Stimulated activated CD4-positive, alpha-beta T cell treated with anti-CD3 and anti-CD28 coated beads, TNF-alpha, amount 100 ng/mL, for 48 hours (primary cell): ENCODE data around the gene SKI.
"Not testable (repeated sequence)": the region's sequence is repeated elsewhere in the genome, so short reads cannot be mapped to it uniquely, and the experiment has no call there.

ENCODE experiments used
- DNase-seq, 3 donors: peaks; one replicate each; pipeline ENCODE4 v3.0.0-alpha.2; 2020; ENCODE audit warnings: low read depth in 3 of 3

The SKI gene

DNA sequence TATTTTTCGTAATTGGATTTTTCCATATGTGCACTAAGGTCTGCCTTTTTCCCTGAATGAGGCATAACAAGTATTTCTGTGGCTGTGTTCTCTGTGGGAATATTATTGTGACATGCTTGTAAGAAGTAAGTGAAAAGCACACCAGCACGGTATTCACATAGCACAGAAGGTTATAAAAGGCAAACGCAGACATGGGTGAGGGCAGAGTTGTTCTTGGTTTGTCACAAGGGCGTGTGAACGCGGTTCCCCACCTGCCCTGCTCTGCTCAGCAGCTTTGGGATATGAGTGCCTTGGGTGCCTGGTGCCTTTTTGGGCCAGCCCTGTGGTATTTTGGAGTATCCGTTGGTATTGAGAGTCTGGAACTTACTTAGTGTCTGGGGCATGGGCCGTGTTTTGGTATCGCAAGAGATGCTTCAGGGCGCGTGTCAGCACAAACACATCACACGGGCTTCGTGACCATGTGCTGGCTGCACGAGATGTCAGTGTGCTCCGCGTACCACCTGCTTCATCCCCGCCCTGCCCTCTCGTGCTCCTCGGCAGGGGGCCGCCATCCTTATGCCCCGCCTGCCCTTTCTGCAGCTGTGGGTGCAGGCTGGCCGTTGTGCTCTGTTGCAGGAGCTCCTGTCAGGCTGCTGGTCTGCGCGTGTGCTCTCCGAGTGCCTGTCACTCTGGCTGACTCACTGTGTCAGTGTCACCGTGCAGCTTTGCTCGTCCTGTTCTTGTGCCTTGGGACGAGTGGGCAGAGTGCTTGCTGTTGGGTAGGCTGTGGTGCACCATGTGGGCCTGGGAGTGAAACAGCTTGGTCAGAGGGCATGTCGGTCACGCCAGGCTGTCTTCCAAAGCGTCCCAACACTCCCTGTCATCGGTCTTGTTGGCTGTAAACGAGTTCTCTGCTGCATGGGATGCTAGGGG is 15.0 kb downstream of the SKI start:
- no peak for DNase-seq

DNA sequence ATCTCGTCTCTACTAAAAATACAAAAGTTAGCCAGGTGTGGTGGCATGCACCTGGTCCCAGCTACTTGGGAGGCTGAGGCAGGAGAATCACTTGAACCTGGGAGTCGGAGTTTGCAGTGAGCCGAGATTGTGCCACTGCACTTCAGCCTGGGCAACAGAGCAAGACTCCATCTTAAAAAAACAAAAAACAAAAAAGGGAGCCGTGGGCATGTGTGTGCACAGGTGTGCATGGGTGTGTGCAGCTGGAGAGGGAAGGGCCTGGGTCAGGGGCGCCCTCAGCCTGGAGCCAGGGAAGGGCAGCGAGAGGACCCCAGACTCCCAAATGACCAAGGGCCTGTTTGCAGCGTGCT is 18.9 kb downstream of the SKI start:
- not testable (repeated sequence) for DNase-seq

DNA sequence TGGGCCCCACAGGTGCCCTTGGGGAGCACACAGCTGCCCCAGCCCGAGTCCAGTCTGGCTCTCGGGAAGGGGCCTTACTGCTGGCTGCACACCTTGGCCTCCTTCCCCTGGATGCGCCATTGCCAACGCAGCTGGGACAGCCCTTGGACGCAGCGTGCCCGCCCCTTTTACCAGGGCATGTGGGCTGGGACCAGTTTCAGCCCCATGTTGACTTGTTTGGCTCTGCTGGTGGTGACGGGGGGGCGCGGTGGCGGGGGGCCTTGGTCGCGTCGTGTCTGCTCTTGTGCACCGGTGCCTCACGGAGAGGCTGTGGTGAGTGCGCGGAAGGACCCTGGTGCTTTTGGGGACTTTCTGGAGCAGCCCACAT is 19.6 kb downstream of the SKI start:
- no peak for DNase-seq

DNA sequence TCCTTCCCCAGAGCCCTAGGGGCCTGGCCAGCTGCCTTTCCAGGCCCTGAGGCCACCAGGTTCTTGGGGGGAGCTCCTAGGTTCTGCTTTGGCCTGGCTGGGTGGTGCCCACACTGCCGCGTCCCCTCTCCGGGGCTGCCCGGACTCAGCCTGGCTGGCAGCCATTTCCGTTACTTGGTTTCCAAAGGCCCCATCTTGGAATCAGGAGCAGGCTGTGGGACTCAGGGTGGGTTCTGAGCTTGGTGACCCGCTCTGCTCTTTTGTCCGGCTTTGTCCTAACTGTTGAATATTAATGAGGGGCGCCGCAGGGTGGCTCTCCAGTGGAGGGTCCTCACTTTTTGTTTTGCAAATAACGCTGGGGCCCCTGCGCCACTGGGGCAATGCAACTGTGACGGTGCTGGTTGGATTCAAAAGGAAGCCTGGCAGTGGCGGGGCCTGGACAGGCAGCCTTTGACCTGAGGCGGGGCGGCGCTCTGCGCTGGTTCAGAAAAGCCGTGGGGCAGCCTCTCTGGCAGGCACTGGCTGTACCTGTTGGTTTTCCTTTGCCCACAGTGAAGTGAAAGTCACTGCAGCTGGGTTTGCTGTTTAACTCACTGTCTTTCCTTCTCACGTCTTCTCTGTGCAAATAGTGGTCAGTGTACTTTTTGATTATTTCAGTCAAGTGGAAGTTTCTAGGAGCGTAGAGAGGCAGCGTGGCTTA is 20.2 kb downstream of the SKI start:
- DNase-seq: no peak

DNA sequence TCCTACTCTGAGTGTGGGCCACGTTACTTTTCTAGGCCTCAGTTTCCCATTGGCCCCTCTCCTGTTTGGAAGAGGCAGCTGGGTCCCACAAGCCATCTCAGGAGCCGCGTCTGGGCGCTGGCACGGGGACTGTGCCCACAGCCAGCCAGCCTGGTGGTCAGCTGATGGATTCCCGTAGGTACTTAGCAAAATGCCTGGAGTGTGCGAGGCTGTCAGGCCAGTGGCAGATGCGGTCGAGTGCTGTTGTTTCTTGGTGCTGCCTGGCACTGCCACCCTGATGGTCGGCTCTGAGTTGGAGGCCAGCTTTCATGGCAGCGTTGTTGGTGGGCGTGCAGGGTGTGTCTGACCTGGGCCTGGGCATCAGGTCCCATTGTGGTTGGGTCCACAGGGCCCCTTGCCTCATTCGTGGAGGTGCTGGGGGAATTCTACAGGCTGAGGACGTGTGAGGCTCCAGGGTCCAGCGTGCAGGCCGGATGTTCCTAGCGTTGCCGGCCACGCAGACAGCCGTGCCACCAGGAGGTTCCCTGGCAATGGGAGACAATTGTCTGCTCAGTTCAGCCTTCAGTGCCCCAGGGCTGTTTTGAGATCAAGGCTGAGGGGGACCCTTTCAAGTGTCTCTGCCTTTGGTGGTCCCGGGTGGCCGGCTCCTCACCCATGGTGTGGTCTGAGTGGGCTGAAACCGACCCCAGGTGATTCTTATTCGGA is 20.9 kb downstream of the SKI start:
- no peak for DNase-seq

DNA sequence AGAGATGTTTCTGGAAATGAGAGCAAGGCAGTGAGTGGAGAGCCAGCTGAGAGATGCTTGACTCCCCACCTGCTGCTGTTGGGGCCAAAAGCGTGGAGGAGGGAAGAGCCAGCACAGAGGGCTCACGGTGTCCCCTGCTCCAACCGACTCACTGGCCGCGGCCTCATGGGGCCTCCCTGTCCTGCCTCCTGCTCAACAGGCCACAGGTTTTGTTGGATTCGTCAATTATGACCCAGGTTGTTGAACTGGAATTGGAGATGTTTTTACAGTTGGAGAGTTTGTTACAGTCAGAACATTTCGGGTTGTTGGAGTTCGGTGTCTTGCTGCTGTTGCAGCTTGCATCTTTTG is 21.4 kb downstream of the SKI start:
- no peak for DNase-seq

DNA sequence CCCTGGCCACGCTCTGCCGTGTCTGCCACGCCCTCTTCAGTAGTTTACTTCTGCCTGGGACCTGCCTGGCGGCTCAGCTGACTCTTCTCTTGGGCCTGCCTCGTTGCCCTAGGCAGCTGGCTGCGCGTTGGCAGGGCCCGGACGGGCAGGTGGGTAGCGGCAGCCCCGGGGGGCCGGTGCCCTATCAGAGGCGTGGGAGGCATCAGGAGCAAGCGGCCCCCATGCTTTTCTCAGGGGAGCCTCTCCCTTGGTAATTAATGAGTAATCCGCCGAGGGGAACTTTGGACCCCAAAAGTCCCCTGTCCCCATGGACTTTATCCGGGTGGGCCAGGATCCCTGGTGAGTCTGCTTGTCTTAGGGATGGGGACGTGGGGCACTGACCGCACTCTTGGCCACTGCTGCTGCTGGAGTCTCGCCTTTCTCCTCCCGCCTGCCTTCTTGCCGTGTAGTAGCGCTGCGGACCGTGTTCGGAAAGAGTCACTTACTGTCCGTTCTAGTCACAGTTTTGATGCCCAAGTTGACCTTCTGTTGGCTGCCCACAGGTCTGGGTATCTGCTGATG is 22.7 kb downstream of the SKI start:
- DNase-seq: no peak

DNA sequence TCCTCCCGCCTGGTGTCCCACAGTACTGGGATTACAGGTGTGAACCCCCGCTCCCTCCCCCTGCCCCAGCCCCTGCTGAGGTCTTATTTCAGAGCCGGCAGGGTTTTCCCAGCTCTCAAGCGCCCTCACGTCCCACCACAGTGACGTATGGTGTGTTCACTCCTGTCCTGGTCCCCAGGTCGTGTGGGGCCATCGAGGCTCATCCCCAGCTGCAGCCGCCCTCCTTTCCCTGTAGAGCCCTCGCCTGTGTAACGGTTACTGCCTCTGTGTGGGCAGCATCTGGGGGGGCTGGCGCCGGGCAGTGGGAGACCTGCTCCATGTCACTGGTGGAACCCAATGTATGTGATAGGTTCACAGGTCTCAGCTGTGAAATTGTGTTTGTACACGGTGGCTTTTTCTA is 23.2 kb downstream of the SKI start:
- DNase-seq: no peak

DNA sequence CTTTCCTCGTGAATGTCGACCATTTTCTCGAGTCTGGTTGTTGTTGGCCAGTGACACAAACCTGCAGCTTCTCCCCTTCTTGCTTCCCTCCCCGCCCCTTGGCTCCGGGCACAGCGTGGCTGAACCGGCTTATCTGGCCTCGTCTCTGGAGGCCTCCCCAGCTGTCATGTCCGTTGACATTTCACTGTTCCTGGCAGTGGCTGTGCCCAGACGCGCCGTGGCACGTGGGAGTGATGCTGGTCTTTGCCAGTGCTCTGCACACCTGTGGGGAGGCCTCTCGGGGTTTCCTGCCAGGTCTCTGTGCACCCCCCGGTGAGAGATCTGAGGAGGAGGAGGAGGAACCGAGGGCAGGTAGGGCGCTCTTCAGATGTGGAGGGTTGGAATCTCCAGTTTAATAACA is 23.7 kb downstream of the SKI start:
- no peak for DNase-seq

DNA sequence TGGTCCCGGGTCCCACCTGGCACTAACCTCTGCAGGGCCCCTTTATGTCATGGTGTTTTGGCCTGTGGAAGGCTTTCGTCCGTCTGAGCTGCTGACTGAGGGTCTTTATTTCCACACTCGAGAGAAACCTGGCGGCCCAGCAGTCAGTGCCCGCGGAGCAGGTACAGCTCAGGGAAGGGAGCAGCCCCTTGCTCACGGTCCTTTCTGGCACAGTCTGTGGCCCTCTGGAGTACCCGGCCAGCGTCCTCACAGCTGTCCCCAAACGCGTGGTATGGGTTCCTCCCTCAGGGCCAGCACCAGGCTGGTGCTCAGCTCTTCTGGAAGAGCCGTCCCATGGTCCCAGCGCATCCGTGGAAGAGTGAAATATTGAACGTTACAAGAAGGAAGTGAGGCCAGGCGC is 24.3 kb downstream of the SKI start:
- DNase-seq: no peak

DNA sequence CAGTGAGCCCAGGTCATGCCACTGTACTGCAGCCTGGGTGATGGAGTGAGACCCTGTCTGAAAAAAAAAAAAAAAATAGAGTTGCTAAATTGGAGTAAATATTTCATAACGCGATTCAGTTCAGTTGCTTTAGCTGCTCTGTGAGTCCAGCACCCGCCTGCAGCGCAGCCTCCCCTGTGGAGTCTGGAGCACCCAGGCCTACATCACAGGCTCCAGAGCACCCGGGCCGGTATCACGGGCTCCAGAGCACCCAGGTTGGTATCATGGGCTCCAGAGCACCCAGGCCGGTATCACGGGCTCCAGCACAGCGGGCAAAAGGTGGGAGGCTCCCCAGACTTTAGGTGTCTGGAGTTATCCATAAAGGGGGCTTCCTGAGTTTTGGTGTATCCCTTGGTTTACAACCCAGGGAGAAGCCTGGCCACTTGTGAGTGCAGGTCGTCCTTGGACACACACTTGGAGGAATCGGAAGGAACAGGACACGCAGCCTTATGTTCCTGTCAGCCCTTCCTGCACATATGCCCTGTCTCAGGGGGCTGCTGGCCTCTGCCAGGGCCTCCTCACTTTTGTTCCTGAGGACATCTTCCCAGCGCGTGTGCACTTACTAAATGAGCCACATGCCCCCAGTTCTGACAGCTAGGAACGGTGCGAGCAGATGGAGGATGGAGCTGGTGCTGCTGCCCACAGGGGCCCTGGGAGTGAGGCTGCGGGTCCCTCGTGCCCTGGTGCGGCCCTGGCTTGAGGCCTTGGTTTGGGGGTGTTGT is 25.1 kb downstream of the SKI start:
- no peak for DNase-seq

DNA sequence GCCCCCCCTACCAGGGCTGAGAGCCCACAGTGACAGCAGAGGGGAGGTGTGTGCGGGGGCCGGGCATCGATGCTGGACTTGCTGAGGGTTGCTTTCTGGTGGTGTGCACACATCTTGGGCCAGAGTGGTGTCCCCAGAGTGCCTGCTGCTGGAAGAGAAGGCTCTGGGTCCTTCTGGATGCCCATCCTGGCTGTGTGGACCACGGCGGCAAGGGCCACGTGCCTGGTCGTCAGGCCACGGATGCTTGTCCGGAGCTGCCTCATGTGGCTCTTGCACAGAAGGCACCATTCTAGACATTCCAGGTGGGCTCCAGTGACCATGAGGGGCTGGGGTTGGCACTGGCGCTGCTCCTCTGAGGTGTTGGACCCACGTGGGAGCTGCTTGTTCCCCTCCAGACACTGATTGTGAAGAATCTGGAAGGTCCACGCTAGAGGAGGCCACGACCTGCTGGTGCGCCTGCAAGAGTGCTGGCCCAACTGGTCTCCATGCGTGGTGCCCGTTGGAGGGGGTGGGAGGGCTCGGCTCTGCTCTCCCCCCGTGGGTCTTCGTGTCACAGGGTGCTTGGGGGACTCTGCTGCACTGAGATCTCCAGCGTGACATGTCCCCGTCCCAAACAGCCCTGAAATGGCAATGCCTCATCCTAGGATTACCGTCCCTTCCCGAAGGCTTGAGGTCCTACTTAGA is 25.8 kb downstream of the SKI start:
- DNase-seq: no peak

DNA sequence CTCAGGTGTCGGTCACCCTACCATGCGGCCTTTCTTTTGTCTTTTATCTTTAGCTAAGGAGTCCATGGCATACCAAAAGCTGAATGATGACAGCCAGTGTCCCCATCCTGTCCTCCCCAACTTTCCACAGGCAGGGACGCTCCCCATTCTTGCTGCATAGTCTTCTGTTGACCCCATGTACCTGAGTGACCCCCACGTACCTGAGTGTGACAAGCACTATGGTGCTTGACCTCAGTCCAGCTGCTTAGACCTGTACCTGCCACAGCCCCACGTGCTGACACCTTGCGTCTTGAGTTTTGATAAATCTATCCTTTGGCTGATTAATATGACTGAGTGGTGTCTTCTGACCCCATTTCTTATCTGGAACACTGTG is 26.9 kb downstream of the SKI start:
- DNase-seq: no peak

DNA sequence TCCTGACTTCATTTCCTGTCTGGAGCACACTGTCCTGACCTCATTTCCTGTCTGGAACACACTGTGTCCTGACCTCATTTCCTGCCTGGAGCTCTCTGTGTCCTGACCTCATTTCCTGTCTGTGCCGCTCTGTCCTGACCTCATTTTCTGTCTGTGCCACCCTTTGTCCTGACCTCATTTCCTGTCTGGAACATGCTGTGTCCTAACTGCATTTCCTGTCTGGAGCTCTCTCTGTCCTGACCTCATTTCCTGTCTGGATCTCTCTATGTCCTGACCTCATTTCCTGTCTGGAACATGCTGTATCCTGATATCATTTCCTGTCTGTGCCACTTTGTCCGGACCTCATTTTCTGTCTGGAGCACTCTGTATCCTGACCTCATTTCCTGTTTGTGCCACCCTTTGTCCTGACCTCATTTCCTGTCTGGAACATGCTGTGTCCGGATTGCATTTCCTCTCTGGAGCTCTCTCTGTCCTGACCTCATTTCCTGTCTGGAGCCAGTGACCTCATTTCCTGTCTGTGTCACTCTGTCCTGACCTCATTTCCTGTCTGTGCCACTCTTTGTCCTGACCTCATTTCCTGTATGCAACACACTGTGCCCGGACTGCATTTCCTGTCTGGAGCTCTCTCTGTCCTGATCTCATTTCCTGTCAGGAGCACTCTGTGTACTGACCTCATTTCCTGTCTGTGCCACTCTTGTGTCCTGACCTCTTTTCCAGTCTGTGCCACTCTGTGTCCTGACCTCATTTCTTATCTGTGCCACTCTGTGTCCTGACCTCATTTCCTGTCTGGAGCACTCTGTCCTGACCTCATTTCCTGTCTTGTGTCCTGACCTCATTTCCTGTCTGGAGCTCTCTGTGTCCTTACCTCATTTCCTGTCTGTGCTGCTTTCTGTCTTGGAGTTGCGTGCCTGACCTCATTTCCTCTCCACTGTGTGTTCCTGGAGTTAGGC is 27.6 kb downstream of the SKI start:
- DNase-seq: peak in 1 of 3 donors; percentile 70

DNA sequence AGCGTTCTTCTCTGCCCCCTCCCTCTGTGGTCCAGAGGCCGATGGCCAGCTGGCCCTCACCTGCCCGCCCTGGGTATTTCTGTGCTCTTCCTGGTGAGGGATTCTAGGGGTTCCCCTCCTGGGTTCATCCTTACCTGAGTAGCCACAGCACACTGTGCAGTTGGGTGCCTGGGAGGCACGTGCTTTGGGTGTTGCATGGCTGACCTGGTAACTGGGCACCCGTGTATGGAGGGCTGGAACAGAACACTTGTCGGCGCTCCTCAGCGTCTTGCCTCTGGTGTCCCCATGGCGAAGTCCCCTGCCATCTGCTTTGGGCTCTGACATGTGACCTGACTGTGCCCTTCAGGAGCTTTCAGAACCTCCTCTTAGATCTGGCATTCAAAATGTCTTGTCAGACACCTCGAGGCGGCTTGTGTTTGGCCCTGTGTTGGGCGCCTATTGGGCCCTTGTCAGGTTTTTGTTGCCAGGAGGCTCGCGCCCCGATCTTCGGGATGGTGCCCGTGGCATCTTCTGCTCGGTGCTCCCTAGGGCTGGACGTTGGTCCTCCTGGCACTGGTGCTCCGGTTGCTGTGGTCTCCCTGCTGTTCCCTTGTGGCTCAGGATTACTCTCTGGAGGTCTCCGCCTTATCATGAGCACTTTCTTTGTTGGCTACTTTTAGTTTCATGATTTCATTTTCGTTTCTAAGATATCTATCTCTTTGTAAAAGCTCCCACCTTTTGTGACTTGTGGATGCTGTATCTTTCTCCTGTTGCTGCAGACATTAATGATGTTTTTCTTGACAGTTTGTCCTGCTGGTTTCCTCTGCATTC is 28.5 kb downstream of the SKI start:
- no peak for DNase-seq

DNA sequence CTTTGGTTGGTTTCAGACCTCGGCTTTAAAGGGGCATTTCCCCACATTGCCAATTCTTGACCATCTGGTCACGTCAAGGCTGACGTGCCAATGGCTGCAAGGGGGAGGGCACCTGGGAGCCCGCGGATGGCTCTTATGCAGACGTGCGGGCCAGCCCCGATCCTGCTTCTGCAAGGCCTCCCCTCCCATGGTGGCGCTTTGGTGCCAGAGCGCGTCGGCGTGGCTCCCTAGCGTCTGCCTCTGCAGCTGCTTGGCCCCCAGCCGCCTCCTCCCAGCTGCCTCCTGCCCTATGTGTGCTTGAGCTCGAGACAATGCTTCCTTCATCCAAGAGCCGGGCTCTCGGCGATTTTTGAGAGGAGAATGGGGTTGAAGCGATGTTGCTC is 29.1 kb downstream of the SKI start:
- no peak for DNase-seq

DNA sequence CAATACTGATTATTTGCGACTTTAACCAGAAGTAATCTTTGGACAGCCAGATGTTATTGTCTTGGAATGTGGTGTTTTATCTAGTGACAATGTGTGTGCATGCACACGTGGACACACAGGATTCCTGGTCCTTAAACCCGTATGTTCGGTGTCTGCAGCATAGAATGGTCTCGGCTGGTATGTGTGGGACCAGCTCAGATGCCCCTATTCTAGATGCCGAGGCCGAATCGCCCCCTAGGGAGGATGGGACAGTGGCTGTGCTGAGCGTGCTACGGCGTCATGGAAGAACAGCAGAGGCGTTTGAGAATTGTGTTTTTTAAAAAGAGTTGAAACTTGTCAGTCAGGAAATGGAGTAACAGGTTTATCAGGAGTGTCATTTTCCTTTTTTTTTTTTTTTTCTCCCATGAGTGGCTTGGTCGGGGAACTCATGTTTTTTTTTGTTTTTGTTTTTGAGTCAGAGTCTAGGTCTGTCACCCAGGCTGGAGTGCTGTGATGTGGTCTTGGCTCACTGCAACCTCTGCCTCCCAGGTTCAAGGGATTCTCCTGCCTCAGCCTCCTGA is 30.1 kb downstream of the SKI start:
- no peak for DNase-seq

DNA sequence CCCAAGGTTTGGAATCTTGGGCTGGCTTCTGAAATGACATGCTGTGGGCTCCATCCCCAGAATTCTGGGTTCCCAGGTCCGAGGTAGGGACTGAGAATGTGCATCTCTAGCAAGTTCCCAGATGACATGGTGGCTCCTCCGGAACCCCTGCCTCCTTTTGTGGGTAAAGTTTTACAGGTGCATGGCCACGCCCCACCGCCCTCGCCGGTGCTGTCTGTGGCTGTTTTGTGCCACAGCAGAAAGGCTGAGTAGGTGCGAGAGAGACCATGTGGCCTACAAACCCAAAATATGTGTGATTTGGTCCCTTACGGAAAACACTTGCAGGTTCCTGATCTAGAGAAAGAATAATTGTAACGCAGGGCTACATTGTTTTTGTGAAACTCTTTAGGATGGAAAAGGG is 30.9 kb downstream of the SKI start:
- DNase-seq: peak; percentile 20 to 63 (median 56)
